ENCODE data around the gene MCF2L.

DNA sequence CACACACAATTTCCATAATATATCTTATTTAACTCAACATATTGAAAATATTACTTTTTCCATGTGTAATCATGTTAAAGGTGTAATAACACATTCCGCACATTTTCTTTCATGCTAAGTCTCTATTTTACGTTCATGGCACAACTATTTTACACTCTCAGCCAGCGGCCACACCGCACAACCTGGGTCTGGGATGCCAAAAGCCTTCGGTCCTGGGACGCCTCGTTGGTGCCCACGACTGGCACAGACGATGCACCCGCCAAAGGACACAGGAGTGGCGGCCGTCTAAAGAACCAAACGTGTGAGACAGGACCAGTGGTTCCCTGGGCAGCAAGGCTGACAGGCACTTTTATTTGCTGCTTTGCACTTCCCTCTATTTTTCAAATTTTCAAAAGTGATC, 179.4 kb downstream of the MCF2L start:
- TF ChIP-seq CTCF (conservative IDR thresholded peaks at IDR 0.05; ENCODE audit: low read length) (no peak), EZH2phosphoT487 (IDR thresholded peaks at IDR 0.05; ENCODE audit: borderline replicate concordance, low read depth, low read length) (no peak)

Data from OCI-LY7 (cell line).